IMR-90 (cell line): ENCODE data around the gene PTPMT1. TPM values are rescaled to one million over a fixed set of nuclear protein-coding genes. Genes with fewer than 3 reads are reported as not detected.

Experiments used
- ATAC-seq: fragments of 200-7000 bp; cut with Tn5 transposase; 2 replicates; pipeline ENCODE4 v1.9.1; 2020; ENCODE audit warnings: low read depth, mild to moderate bottlenecking, moderate library complexity
- BruUV-seq: library from RNA; stranded (reverse); fragments of 400-500 nt; replicated peaks from 2 replicates; lab custom pipeline; 2021; lab: Mats Ljungman, UMichigan
- CTCF ChIA-PET: fragments of 300-600 bp; formaldehyde crosslinking; extraction: SDS; loops from one replicate; lab custom pipeline; 2021; ENCODE audit warnings: antibody characterized with exemption; lab: Yijun Ruan, JAX
- POLR2A ChIA-PET: fragments of 300-600 bp; sonication (Branson Sonifier 250); formaldehyde crosslinking; loops from one replicate; lab custom pipeline; 2022; ENCODE audit warnings: antibody characterized with exemption; ENCODE audit not compliant: unreplicated experiment; lab: Charles Lee
- DNase-seq: peaks from one replicate; pipeline ENCODE4 v3.0.0; 2013
- H2AFZ ChIP-seq: replicated peaks from 2 replicates; pipeline ENCODE3; 2013; ENCODE audit warnings: low read length, mild to moderate bottlenecking; ENCODE audit not compliant: poor library complexity
- H2AK5ac ChIP-seq: 2 replicates; pipeline ENCODE4 v1.6.1; 2013; ENCODE audit warnings: low read depth, low read length, inconsistent platforms
- H2AK9ac ChIP-seq: replicated peaks from 2 replicates; pipeline ENCODE3; 2013; ENCODE audit warnings: mild to moderate bottlenecking, low read depth, low read length, moderate library complexity; ENCODE audit not compliant: poor library complexity
- H2BK120ac ChIP-seq: 2 replicates; pipeline ENCODE4 v1.6.1; 2013; ENCODE audit warnings: low read depth, low read length, inconsistent platforms
- H2BK15ac ChIP-seq: 3 replicates; pipeline ENCODE4 v1.6.1; 2013; ENCODE audit warnings: low read depth, low read length, inconsistent platforms
- H2BK20ac ChIP-seq: 2 replicates; pipeline ENCODE4 v1.6.1; 2013; ENCODE audit warnings: low read depth, mild to moderate bottlenecking, inconsistent platforms, low read length, moderate library complexity
- H2BK5ac ChIP-seq: 2 replicates; pipeline ENCODE4 v1.6.1; 2013; ENCODE audit warnings: mild to moderate bottlenecking, low read depth, low read length, inconsistent platforms; ENCODE audit not compliant: poor library complexity, severe bottlenecking
- H3K14ac ChIP-seq: replicated peaks from 2 replicates; pipeline ENCODE4 v1.6.1; 2013; ENCODE audit warnings: low read depth, low read length, inconsistent platforms
- H3K18ac ChIP-seq: 2 replicates; pipeline ENCODE4 v1.6.1; 2013; ENCODE audit warnings: low read depth, low read length, control low read depth
- H3K23ac ChIP-seq: 2 replicates; pipeline ENCODE4 v1.6.1; 2013; ENCODE audit warnings: low read depth, low read length, inconsistent platforms
- H3K27ac ChIP-seq: 2 replicates; pipeline ENCODE4 v1.5.1; 2013; ENCODE audit warnings: mild to moderate bottlenecking, control low read depth, low read length; ENCODE audit not compliant: insufficient read depth
- H3K27me3 ChIP-seq: 2 replicates; pipeline ENCODE4 v1.6.1; 2013; ENCODE audit warnings: low read length; ENCODE audit not compliant: control insufficient read depth, insufficient read depth
- H3K36me3 ChIP-seq: 2 replicates; pipeline ENCODE4 v1.6.1; 2013; ENCODE audit warnings: low read length, mixed read lengths; ENCODE audit not compliant: control insufficient read depth, insufficient read depth
- H3K4ac ChIP-seq: 2 replicates; pipeline ENCODE4 v1.6.1; 2013; ENCODE audit warnings: low read depth, low read length, inconsistent platforms
- H3K4me1 ChIP-seq: 2 replicates; pipeline ENCODE4 v1.6.1; 2013; ENCODE audit warnings: low read length, mixed read lengths; ENCODE audit not compliant: control insufficient read depth, insufficient read depth
- H3K4me2 ChIP-seq: 2 replicates; pipeline ENCODE4 v1.6.1; 2013; ENCODE audit warnings: low read depth, mild to moderate bottlenecking, control low read depth, low read length, moderate library complexity
- H3K4me3 ChIP-seq: 2 replicates; pipeline ENCODE4 v1.5.1; 2013; ENCODE audit warnings: low read depth, mild to moderate bottlenecking, control low read depth, low read length, moderate library complexity; ENCODE audit not compliant: insufficient read depth
- H3K56ac ChIP-seq: 2 replicates; pipeline ENCODE4 v1.6.1; 2013; ENCODE audit warnings: low read length, inconsistent platforms; ENCODE audit not compliant: insufficient read depth; ENCODE audit errors: extremely low read depth
- H3K79me1 ChIP-seq, 2 experiments: 2 replicates each; pipeline ENCODE4 v1.6.1; 2013; ENCODE audit warnings: low read length in 2 of 2, inconsistent platforms in 1 of 2, low read depth in 1 of 2
- H3K9ac ChIP-seq: 2 replicates; pipeline ENCODE4 v1.6.1; 2013; ENCODE audit warnings: low read depth, low read length, control low read depth
- H3K9me1 ChIP-seq: 2 replicates; pipeline ENCODE4 v1.6.1; 2013; ENCODE audit warnings: low read length, inconsistent platforms; ENCODE audit not compliant: insufficient read depth
- H3K9me3 ChIP-seq: 2 replicates; pipeline ENCODE4 v1.6.1; 2013; ENCODE audit warnings: low read length; ENCODE audit not compliant: control insufficient read depth, insufficient read depth
- H4K20me1 ChIP-seq: 2 replicates; pipeline ENCODE4 v1.6.1; 2013; ENCODE audit warnings: low read length, inconsistent platforms; ENCODE audit not compliant: insufficient read depth
- H4K5ac ChIP-seq: 2 replicates; pipeline ENCODE4 v1.6.1; 2013; ENCODE audit warnings: mild to moderate bottlenecking, low read depth, low read length, control low read depth
- H4K8ac ChIP-seq, 2 experiments: 2 replicates each; pipeline ENCODE4 v1.6.1; 2013; ENCODE audit warnings: low read depth in 2 of 2, low read length in 2 of 2, control low read depth in 1 of 2, inconsistent platforms in 1 of 2
- H4K91ac ChIP-seq: 2 replicates; pipeline ENCODE4 v1.6.1; 2013; ENCODE audit warnings: low read depth, low read length, inconsistent platforms; ENCODE audit not compliant: insufficient read depth
- BHLHE40 ChIP-seq: fragments of 150-350 bp; IDR thresholded peaks from 2 replicates; pipeline ENCODE4 v1.6.1; 2016; ENCODE audit warnings: mild to moderate bottlenecking, low read depth, low read length
- CEBPB ChIP-seq: IDR thresholded peaks from 2 replicates; pipeline ENCODE4 v1.6.1; 2012; ENCODE audit warnings: low read depth, low read length, improper control_type of control experiment
- WGBS, 2 experiments: methylation state at CpG; one replicate each; pipeline versions ENCODE4 v1.1.5 to v1.1.7; 2013; ENCODE audit warnings: missing lambda C conversion rate in 2 of 2; ENCODE audit not compliant: insufficient read length in 1 of 2; ENCODE audit errors: extremely low coverage in 2 of 2; 5-methylcytosine and 5-hydroxymethylcytosine counted together
- dilution Hi-C: fragments of 300-500 bp; cut with HindIII; formaldehyde crosslinking; loops from one replicate; pipeline ENCODE4 v1.14.3; 2018; ENCODE audit warnings: low sequenced_read_pairs; ENCODE audit not compliant: unreplicated experiment
- in situ Hi-C: fragments of 300-500 bp; cut with MboI; formaldehyde crosslinking; loops from 3 replicates; pipeline ENCODE4 v1.14.3; 2019; ENCODE audit warnings: low sequenced_read_pairs, inconsistent platforms, mixed read lengths
- intact Hi-C: fragments of 100-400 bp; cut with micrococcal nuclease; formaldehyde crosslinking; loops from 2 replicates; pipeline ENCODE4 v1.10.0; 2022
- polyA plus RNA-seq, 3 experiments: library from polyadenylated mRNA; depleted of rRNA; stranded (reverse); fragments of >200 nt; gene quantifications; 2 replicates each; pipeline ENCODE4 v1.2.3, GENCODE V29; 2012; ENCODE audit warnings: low replicate concordance in 1 of 3
- total RNA-seq: library from RNA; depleted of rRNA; stranded (reverse); fragments of >200 nt; gene quantifications from 2 replicates; pipeline ENCODE4 v1.2.3, GENCODE V29; 2012

Gene PTPMT1
- total and polyA plus RNA-seq, 2 of the 4 experiments (the other 2 are of a cell fraction): 51.6 to 55.0 TPM

GRCh38 chr11:47552056-47552565 is 13.3 kb upstream of the PTPMT1 start:
- dilution Hi-C loops: no loop called here
- intact Hi-C loops: no loop called here

More at GRCh38 chr11:47552056-47552565, 13.3 kb upstream of the PTPMT1 start:
- peak overlapping the region; percentile 76 for H4K91ac ChIP-seq
- no peaks in the 10 kb centered on the region for H3K27me3 ChIP-seq
- H3K4ac ChIP-seq: peak overlapping the region; percentile 94
- no peaks in the 10 kb centered on the region for H3K36me3 ChIP-seq
- H3K9me3 ChIP-seq: no peaks in the 10 kb centered on the region
- ChIA-PET POLR2A (interaction anchor here (1.0 kb wide), 1 partner anchor 13 kb away, joined by 3 read pairs; no protein-coding TSS in a partner anchor), CTCF (interaction anchor here (1.0 to 1.9 kb wide), 3 partner anchors 20 to 67 kb away, joined by 4 to 7 read pairs (median 5); no protein-coding TSS in a partner anchor)
- peak overlapping the region; percentile 89 for H4K5ac ChIP-seq
- peak overlapping the region; percentile 99 for H3K4me3 ChIP-seq
- H3K18ac ChIP-seq: peak overlapping the region; percentile 87
- in situ Hi-C loops: no loop called here
- H4K20me1 ChIP-seq: peaks cover 53% of the 10 kb centered on the region
- DNase-seq: peak; percentile 52
- WGBS, 2 experiments: 0% methylated on average over 5 of the region's 22 CpGs; no CpG with 5 or more reads in 1 of the 2 experiments
- peak overlapping the region; percentile 81 for H3K56ac ChIP-seq
- TF ChIP-seq BHLHE40 (no peak), CEBPB (peak; percentile 29; the same call in 1 of the 2 replicates)
- no peak overlapping the region for H2BK20ac ChIP-seq
- peak overlapping the region; percentile 97 for H2AK9ac ChIP-seq
- H3K79me1 ChIP-seq: peaks cover 0 to 48% of the 10 kb centered on the region in 2 experiments; a peak in 2 of 4 replicates
- peak overlapping the region; percentile 58 to 89; a peak in 3 of 4 replicates for H4K8ac ChIP-seq
- peak overlapping the region; percentile 86 for H2BK5ac ChIP-seq
- H3K4me2 ChIP-seq: peak overlapping the region; percentile 100
- peak overlapping the region; percentile 97 for H3K9ac ChIP-seq
- no peak overlapping the region for H2BK120ac ChIP-seq
- H3K9me1 ChIP-seq: peaks cover 6% of the 10 kb centered on the region
- peak overlapping the region; percentile 93 for H3K27ac ChIP-seq
- ATAC-seq: peak; percentile 5
- peak overlapping the region; percentile 97 for H2AFZ ChIP-seq
- peak overlapping the region; percentile 93 for H3K23ac ChIP-seq
- H2BK15ac ChIP-seq: no peak overlapping the region
- peaks cover 3% of the 10 kb centered on the region for H3K4me1 ChIP-seq
- peak overlapping the region; percentile 92 for H2AK5ac ChIP-seq
- BruUV-seq: no TSS peak
- peak overlapping the region; percentile 92 for H3K14ac ChIP-seq
